MCF 10A (cell line): ENCODE measurements around the gene RGS3. TPM values are rescaled to one million over a fixed set of nuclear protein-coding genes. Genes with fewer than 3 reads are reported as not detected.

ENCODE experiments used
- BruUV-seq: library from RNA; stranded (reverse); fragments of 400-500 nt; replicated peaks from 2 replicates; lab custom pipeline; 2021; lab: Mats Ljungman, UMichigan
- CTCF ChIA-PET: fragments of 300-600 bp; sonication (Branson Sonifier 250); formaldehyde crosslinking; extraction: SDS; loops from one replicate; lab custom pipeline; 2021; ENCODE audit warnings: antibody characterized with exemption, inconsistent platforms; lab: Yijun Ruan, JAX
- POLR2A ChIA-PET: fragments of 300-600, 350-650 bp; sonication (Branson Sonifier 250); formaldehyde crosslinking; extraction: SDS; loops from one replicate; lab custom pipeline; 2020; ENCODE audit warnings: antibody characterized with exemption, inconsistent platforms; lab: Yijun Ruan, JAX
- DNase-seq: peaks from one replicate; pipeline ENCODE4 v3.0.0-alpha.2; 2018; ENCODE audit not compliant: unreplicated experiment
- H3K27ac Mint-ChIP-seq: one replicate; pipeline ENCODE4 v1.8.0; 2022; ENCODE audit warnings: mild to moderate bottlenecking, low read depth, mixed read lengths; ENCODE audit not compliant: unreplicated experiment
- H3K27me3 Mint-ChIP-seq: one replicate; pipeline ENCODE4 v1.8.0; 2022; ENCODE audit warnings: mixed read lengths; ENCODE audit not compliant: insufficient read depth, unreplicated experiment
- H3K36me3 Mint-ChIP-seq: one replicate; pipeline ENCODE4 v1.8.0; 2022; ENCODE audit warnings: mild to moderate bottlenecking, moderate library complexity, mixed read lengths; ENCODE audit not compliant: insufficient read depth, unreplicated experiment
- H3K4me1 Mint-ChIP-seq: one replicate; pipeline ENCODE4 v1.8.0; 2022; ENCODE audit warnings: mixed read lengths; ENCODE audit not compliant: insufficient read depth, unreplicated experiment
- H3K4me3 Mint-ChIP-seq: one replicate; pipeline ENCODE4 v1.8.0; 2022; ENCODE audit warnings: mild to moderate bottlenecking, moderate library complexity, mixed read lengths; ENCODE audit not compliant: unreplicated experiment
- H3K9me3 Mint-ChIP-seq: one replicate; pipeline ENCODE4 v1.8.0; 2022; ENCODE audit warnings: mixed read lengths; ENCODE audit not compliant: unreplicated experiment
- intact Hi-C: fragments of 100-400 bp; cut with micrococcal nuclease; formaldehyde crosslinking; loops from 2 replicates; pipeline ENCODE4 v1.14.1; 2022
- total RNA-seq: library from RNA; stranded (reverse); gene quantifications from 2 replicates; pipeline ENCODE4 v1.2.3, GENCODE V29; 2022
- TF ChIP-seq, protein P1 (sequence below): fragments of 200-600 bp; IDR thresholded peaks from one replicate; pipeline ENCODE4 v1.8.0; 2022; ENCODE audit warnings: antibody characterized with exemption, mild to moderate bottlenecking; ENCODE audit not compliant: unreplicated experiment

RGS3 gene
- total RNA-seq, 1 experiment from 2014 or later, result 32.1 TPM

DNA sequence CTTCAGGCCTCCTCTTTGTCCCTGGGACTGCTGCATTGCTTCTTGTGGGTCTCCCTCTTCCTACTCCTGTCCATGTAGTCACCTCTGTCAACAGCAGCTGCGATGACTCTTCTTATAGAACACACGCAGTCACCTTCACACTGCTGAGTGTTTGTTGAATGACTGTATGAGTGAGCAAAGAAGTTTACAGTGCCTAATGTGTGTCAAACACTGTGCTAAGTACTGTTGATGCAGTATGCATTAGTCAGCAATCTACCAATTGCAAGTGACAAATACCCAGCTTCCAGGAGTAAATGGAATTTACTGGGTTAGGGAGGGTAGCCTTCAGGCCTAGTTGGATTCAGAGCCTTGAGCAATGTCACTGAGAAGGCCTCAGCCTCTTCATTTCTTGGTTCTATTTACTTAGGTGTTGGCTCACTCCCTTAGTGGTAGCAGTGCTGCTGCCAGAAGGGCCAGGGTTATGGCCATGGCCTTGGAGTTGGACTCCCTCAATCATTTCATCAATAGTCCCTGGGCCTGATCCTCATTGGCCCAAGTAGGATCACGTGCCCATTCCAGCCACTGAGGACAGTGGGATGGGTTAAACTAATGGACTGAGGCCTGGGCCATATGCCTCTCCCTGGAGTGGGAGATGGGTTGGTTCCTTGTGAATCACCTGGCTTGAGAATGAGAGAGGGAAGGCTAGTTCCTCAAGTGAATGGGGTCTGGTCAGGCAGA is 93.5 kb downstream of the RGS3 start:
- Mint-ChIP-seq H3K27me3 (no peaks in the 10 kb centered on the region), H3K4me1 (no peaks in the 10 kb centered on the region), H3K27ac (no peak overlapping the region), H3K9me3 (no peaks in the 10 kb centered on the region), H3K4me3 (no peak overlapping the region), H3K36me3 (no peaks in the 10 kb centered on the region)
- CTCF ChIA-PET, result no interaction called here
- BruUV-seq, result no TSS peak
- TF ChIP-seq, protein P1, sequence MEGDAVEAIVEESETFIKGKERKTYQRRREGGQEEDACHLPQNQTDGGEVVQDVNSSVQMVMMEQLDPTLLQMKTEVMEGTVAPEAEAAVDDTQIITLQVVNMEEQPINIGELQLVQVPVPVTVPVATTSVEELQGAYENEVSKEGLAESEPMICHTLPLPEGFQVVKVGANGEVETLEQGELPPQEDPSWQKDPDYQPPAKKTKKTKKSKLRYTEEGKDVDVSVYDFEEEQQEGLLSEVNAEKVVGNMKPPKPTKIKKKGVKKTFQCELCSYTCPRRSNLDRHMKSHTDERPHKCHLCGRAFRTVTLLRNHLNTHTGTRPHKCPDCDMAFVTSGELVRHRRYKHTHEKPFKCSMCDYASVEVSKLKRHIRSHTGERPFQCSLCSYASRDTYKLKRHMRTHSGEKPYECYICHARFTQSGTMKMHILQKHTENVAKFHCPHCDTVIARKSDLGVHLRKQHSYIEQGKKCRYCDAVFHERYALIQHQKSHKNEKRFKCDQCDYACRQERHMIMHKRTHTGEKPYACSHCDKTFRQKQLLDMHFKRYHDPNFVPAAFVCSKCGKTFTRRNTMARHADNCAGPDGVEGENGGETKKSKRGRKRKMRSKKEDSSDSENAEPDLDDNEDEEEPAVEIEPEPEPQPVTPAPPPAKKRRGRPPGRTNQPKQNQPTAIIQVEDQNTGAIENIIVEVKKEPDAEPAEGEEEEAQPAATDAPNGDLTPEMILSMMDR, result no peak
- intact Hi-C loops, result no loop called here
- POLR2A ChIA-PET, result interaction anchor here (0.6 kb wide), 1 partner anchor 14 kb away, joined by 3 read pairs; no protein-coding TSS in a partner anchor
- no peak for DNase-seq

DNA sequence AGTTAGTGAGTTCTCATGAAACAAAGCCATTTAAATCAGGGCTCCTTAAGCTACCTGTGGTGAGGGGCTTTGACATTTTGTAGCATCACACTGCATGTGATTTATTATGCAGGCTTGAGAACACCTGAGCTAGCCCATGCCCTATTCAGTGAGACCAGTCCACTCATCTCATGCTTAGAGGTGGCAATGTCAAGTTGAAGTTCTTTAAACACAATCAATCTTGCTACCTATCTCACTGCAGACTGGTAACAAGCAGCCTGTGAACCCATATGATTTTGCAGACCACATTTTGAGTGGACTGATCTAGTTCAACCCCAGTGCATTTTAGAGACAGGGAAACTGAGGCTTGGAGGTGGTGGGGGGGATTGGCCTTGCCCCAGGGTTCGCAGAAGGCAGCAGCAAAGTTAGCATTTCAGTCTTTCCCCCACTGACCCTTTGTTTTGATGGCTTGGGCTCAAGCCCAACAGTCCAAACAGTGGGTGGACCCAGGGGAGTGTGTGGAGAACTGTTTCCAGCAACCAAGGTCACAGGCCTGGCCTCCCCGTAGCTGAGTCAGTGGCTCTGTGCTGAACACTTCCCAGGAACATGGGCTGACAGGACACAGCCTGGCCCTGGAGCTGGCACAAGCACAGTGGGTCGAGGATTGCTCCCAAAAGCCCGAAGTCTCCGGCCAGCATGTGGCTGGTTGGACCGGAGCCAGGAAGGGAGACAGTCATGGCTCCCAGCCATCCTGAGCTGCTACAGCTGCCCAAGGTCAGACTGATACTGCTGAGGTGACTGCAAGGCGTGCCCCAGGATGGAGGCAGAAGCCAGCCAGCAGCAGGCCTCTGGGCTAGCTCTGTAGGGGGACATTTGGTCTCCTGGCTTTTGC is 95.3 kb downstream of the RGS3 start:
- Mint-ChIP-seq H3K36me3 (no peaks in the 10 kb centered on the region), H3K4me1 (no peaks in the 10 kb centered on the region), H3K9me3 (no peaks in the 10 kb centered on the region), H3K27ac (no peak overlapping the region), H3K4me3 (no peak overlapping the region), H3K27me3 (no peaks in the 10 kb centered on the region)
- no TSS peak for BruUV-seq
- POLR2A ChIA-PET, result interaction anchor here (0.6 kb wide), 2 partner anchors 25 to 163 kb away, joined by 3 to 5 read pairs; no protein-coding TSS in a partner anchor
- DNase-seq, result peak; percentile 69
- CTCF ChIA-PET, result interaction anchor here (0.5 to 1.7 kb wide), 5 partner anchors 17 to 115 kb away, joined by 3 to 4 read pairs (median 3); no protein-coding TSS in a partner anchor
- TF ChIP-seq, protein P1, result no peak
- intact Hi-C loops, result no loop called here

DNA sequence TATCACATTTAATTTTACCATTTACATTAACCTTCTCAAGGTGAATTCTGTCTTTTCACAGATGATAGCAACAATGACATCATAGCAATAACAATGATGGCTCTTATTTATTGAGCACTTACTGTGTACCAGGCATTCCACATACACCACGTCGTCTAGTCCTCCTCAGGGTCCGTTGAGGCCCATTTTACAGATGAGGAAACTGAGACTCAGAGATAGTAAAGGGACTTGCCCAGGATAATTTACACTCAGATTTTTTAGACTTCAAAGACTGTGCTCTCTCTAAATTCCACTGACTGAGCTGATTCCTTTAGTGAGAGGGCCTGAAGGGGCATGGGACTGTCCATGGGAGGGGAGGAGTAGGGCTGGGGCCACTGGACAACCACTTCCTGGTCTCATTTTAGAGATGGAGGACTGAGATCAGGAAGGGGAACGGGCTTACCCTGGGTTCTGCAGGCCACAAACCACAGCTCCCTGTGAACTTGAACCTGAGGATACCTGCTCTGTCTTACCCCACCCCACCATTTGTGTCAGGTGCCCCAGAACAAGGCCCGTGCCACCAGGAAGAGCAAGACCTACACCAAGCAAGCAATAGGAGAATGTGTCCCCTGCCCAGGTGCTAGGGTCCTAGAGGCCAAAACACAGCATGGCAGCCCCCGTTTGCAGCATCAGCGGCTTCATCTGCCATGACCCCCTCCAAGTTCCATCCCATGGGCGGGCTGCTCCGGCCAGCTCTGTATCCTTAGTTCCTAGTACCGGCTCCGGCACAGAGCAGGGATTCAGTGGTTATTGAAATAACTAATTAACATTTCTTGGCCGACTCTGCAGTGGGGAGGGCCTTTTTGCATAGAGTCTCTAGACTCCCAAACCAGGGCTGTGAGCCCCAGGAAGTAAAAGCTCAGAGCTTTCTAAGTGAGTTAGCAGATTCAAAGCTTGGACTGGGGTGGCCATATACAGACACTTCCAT is 96.6 kb downstream of the RGS3 start:
- BruUV-seq, result no TSS peak
- Mint-ChIP-seq H3K9me3 (no peaks in the 10 kb centered on the region), H3K36me3 (no peaks in the 10 kb centered on the region), H3K4me3 (no peak overlapping the region), H3K27ac (no peak overlapping the region), H3K4me1 (peaks cover 6% of the 10 kb centered on the region), H3K27me3 (no peaks in the 10 kb centered on the region)
- CTCF ChIA-PET, result interaction anchor here (0.6 to 1.7 kb wide), 2 partner anchors 95 to 287 kb away, joined by 4 to 5 read pairs; no protein-coding TSS in a partner anchor
- DNase-seq, result no peak
- POLR2A ChIA-PET, result interaction anchor here (0.6 to 1.4 kb wide), 3 partner anchors 11 to 107 kb away, joined by 4 to 5 read pairs (median 5); no protein-coding TSS in a partner anchor
- intact Hi-C loops, result no loop called here
- TF ChIP-seq, protein P1, result no peak
